IPS DF 6.9 (cell line): ENCODE measurements around the gene CRABP1.

ENCODE experiments used
- DNase-seq: peaks from one replicate; pipeline ENCODE4 v3.0.0-alpha.2; 2013; ENCODE audit warnings: low read depth, low spot score
- H3K27ac ChIP-seq: one replicate; pipeline ENCODE4 v1.5.1; 2013; ENCODE audit warnings: low read length, control low read depth
- H3K27me3 ChIP-seq: 2 replicates; pipeline ENCODE4 v1.6.1; 2013; ENCODE audit warnings: mild to moderate bottlenecking, low read length; ENCODE audit not compliant: control insufficient read depth, insufficient read depth
- H3K36me3 ChIP-seq: 2 replicates; pipeline ENCODE4 v1.6.1; 2013; ENCODE audit warnings: low read length; ENCODE audit not compliant: control insufficient read depth, insufficient read depth
- H3K4me1 ChIP-seq: 2 replicates; pipeline ENCODE4 v1.6.1; 2013; ENCODE audit warnings: low read length; ENCODE audit not compliant: control insufficient read depth, insufficient read depth
- H3K4me3 ChIP-seq: 2 replicates; pipeline ENCODE4 v1.5.1; 2013; ENCODE audit warnings: mild to moderate bottlenecking, low read length
- H3K9me3 ChIP-seq: 2 replicates; pipeline ENCODE4 v1.6.1; 2013; ENCODE audit warnings: low read length, inconsistent platforms; ENCODE audit not compliant: control insufficient read depth, insufficient read depth
- WGBS: extraction: QIAGEN DNeasy Blood & Tissue Kit; methylation state at CpG from one replicate; pipeline ENCODE4 v1.1.7; 2013; ENCODE audit warnings: mixed read lengths, missing lambda C conversion rate; ENCODE audit not compliant: insufficient read length, insufficient coverage; 5-methylcytosine and 5-hydroxymethylcytosine counted together

CRABP1 gene

GRCh38 chr15:78306176-78306774, 33.9 kb upstream of the CRABP1 start:
- 0 out of 2 replicates have a peak, but pooled peaks cover 1% of the 10 kb centered on the region for H3K4me1 ChIP-seq
- H3K27me3 ChIP-seq: no peaks in the 10 kb centered on the region
- no peaks in the 10 kb centered on the region for H3K9me3 ChIP-seq
- DNase-seq: no peak
- H3K36me3 ChIP-seq: no peaks in the 10 kb centered on the region
- no peak overlapping the region for H3K27ac ChIP-seq
- no CpG with 5 or more reads among the region's 3 CpGs for WGBS
- no peak overlapping the region for H3K4me3 ChIP-seq

DNA sequence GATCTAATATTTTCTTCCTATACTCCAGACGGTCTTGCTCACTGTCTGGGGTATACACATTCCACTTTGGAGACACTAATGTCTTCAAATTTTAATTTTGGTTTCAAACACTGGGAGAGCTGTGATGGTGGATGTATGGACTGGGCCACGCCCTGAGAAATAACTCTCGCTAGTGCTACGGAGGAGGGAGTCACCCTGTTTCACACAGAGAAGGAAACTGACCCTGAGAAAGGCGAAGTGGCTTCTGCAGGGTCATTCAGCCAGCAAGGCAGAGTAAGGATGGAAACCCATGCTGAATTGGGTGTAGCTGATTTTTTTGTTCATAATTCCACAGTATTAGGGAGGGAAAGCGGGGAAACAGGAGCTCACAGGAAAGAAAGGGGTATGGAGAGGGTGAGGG, 32.2 kb upstream of the CRABP1 start:
- H3K4me1 ChIP-seq: peaks cover 3% of the 10 kb centered on the region
- WGBS: no CpG with 5 or more reads among the region's 6 CpGs
- H3K36me3 ChIP-seq: no peaks in the 10 kb centered on the region
- no peak overlapping the region for H3K27ac ChIP-seq
- H3K4me3 ChIP-seq: no peak overlapping the region
- no peak for DNase-seq
- H3K27me3 ChIP-seq: no peaks in the 10 kb centered on the region
- no peaks in the 10 kb centered on the region for H3K9me3 ChIP-seq

DNA sequence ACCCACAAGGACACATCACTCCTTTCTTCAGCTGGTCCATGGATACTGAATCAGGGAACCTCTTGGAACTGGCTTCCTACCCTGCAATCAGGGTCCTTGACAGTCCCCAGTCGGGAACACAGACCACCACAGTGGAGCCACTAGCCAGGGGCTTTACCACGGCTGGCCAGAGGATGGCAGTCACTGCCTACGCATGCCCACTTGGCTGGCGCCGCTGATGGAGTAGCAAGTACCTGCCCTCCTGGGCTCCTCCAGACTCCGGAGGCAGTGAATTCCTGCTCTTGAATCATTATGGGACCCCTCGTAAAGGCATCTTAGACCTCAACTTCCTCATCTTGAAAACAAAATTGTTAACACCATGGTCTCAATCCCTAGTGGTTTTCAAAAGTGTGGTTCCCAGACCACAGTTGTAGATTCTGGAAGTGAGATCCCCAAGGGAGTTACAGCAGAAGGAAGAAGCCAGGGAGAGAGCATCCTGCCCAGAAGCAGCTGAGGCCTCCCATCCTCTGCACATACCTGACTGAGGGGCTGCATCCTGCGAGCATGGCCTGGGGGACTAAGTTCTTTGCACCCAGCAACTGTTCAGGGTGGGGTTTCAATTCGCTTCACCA, 31.6 kb upstream of the CRABP1 start:
- peak; percentile 67 for DNase-seq
- no peaks in the 10 kb centered on the region for H3K9me3 ChIP-seq
- no peaks in the 10 kb centered on the region for H3K36me3 ChIP-seq
- H3K4me1 ChIP-seq: peaks cover 5% of the 10 kb centered on the region
- no peak overlapping the region for H3K4me3 ChIP-seq
- no peak overlapping the region for H3K27ac ChIP-seq
- WGBS: no CpG with 5 or more reads among the region's 9 CpGs
- H3K27me3 ChIP-seq: no peaks in the 10 kb centered on the region

GRCh38 chr15:78311292-78311691, 28.9 kb upstream of the CRABP1 start:
- H3K9me3 ChIP-seq: no peaks in the 10 kb centered on the region
- no peak overlapping the region for H3K27ac ChIP-seq
- H3K36me3 ChIP-seq: no peaks in the 10 kb centered on the region
- H3K4me3 ChIP-seq: no peak overlapping the region
- no peaks in the 10 kb centered on the region for H3K27me3 ChIP-seq
- WGBS: no CpG with 5 or more reads among the region's 3 CpGs
- no peak for DNase-seq
- H3K4me1 ChIP-seq: peaks cover 5% of the 10 kb centered on the region

GRCh38 chr15:78312536-78312935, 27.6 kb upstream of the CRABP1 start:
- Histone ChIP-seq H3K27me3 (no peaks in the 10 kb centered on the region), H3K4me1 (peaks cover 6% of the 10 kb centered on the region), H3K36me3 (no peaks in the 10 kb centered on the region), H3K27ac (no peak overlapping the region), H3K4me3 (no peak overlapping the region), H3K9me3 (no peaks in the 10 kb centered on the region)
- DNase-seq: no peak
- no CpG with 5 or more reads among the region's 4 CpGs for WGBS

GRCh38 chr15:78312957-78313356, 27.2 kb upstream of the CRABP1 start:
- no CpG with 5 or more reads among the region's 5 CpGs for WGBS

GRCh38 chr15:78313383-78313782, 26.8 kb upstream of the CRABP1 start:
- Histone ChIP-seq H3K36me3 (no peaks in the 10 kb centered on the region), H3K27ac (no peak overlapping the region), H3K4me3 (no peak overlapping the region), H3K9me3 (no peaks in the 10 kb centered on the region), H3K4me1 (peaks cover 6% of the 10 kb centered on the region), H3K27me3 (no peaks in the 10 kb centered on the region)
- WGBS: no CpG with 5 or more reads among the region's 8 CpGs
- no peak for DNase-seq

More at GRCh38 chr15:78312957-78313356, 27.2 kb upstream of the CRABP1 start:
- Histone ChIP-seq H3K27ac (no peak overlapping the region), H3K36me3 (no peaks in the 10 kb centered on the region), H3K27me3 (no peaks in the 10 kb centered on the region), H3K4me1 (peaks cover 6% of the 10 kb centered on the region), H3K4me3 (no peak overlapping the region), H3K9me3 (no peaks in the 10 kb centered on the region)
- no peak for DNase-seq

DNA sequence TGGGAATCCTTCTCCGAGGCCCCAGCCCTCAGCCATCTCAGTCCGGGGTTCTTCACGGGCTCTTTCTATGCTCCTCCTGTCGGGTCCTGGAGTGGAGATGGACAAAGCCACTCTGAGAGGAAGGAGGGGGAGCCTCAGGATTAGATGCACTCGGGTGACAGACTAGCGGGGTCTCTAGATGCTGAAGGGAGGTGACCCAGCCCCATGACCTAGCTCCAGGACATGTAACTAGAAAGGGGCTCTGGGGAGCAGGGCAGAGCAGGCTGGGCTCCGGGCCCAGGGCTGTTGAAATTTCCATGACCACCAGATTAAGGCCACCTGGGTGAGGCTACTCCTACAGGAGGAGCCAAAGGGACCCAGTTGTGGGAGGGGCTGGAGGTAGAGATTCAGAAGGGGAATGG, 26.0 kb upstream of the CRABP1 start:
- peaks cover 6% of the 10 kb centered on the region for H3K4me1 ChIP-seq
- no peaks in the 10 kb centered on the region for H3K36me3 ChIP-seq
- H3K4me3 ChIP-seq: no peak overlapping the region
- H3K27ac ChIP-seq: no peak overlapping the region
- H3K27me3 ChIP-seq: no peaks in the 10 kb centered on the region
- no peaks in the 10 kb centered on the region for H3K9me3 ChIP-seq
- DNase-seq: no peak
- WGBS: no CpG with 5 or more reads among the region's 7 CpGs

DNA sequence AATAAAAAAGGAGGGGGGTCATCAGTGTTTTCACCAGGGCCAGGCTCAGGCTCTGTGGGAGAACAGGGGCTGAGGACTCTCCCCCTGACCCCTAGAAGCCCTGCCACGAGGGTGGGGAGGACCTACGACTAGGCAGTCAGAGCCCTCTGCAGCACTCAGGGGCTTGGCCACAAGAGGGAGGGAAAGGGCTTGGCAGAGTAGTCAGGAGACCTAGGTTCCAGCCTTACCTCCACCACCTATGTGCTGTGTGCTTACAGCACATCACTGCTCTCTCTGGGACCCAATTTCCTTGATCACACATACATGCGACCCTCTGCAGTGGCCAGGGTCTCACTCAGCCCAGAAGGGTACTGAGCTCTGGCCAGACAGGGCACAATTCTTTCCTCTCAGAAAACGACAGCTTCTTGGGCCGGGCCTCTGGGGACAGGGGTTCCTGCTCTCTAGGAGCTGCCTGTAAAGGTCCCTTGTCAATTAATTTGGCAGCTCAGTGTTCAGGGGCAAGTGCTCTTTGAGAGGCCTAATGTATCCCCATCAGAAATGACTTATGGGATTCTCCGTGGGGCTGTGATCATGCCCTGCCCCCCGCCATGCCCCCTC, 24.4 kb upstream of the CRABP1 start:
- Histone ChIP-seq H3K4me1 (peaks cover 6% of the 10 kb centered on the region), H3K4me3 (no peak overlapping the region), H3K27ac (no peak overlapping the region), H3K27me3 (no peaks in the 10 kb centered on the region), H3K36me3 (no peaks in the 10 kb centered on the region), H3K9me3 (no peaks in the 10 kb centered on the region)
- peak; percentile 48 for DNase-seq
- no CpG with 5 or more reads among the region's 7 CpGs for WGBS

GRCh38 chr15:78316283-78317083, 23.7 kb upstream of the CRABP1 start:
- Histone ChIP-seq H3K9me3 (no peaks in the 10 kb centered on the region), H3K36me3 (no peaks in the 10 kb centered on the region), H3K27ac (no peak overlapping the region), H3K4me3 (no peak overlapping the region), H3K4me1 (peaks cover 6% of the 10 kb centered on the region), H3K27me3 (no peaks in the 10 kb centered on the region)
- WGBS: no CpG with 5 or more reads among the region's 17 CpGs
- DNase-seq: no peak
